ENCODE results near the gene HDAC4. TPM values are rescaled to one million over a fixed set of nuclear protein-coding genes. Genes with fewer than 3 reads are reported as not detected.

The HDAC4 gene
- total and polyA plus RNA-seq, 7 donors: 7.9 to 329 (median 129) TPM

- WGBS, 3 donors: 50 to 67% (median 55%) methylated on average over 7 of the region's 7 CpGs
- no peak for TF ChIP-seq CTCF (IDR thresholded peaks at IDR 0.05)
- peak in 1 of 2 donors; percentile 40 for DNase-seq
- no peak for ATAC-seq
- H3K9me3 ChIP-seq: no peaks in the 10 kb centered on the region
- no peak overlapping the region for H3K4me3 ChIP-seq
- H3K27ac ChIP-seq: peak overlapping the region; percentile 86
- no peaks in the 10 kb centered on the region for H3K27me3 ChIP-seq (ENCODE audit: insufficient read depth in 3 of 3, low read length in 2 of 3)
- H3K36me3 ChIP-seq (ENCODE audit: insufficient read depth in 1 of 2, low read depth in 1 of 2): no peaks in the 10 kb centered on the region
- intact Hi-C loops (cut with DNase I): no loop called here
- peaks cover 96% of the 10 kb centered on the region for H3K4me1 ChIP-seq
Observed at GRCh38 chr2:239255628-239256349, 145.0 kb downstream of the HDAC4 start.

- H3K27ac ChIP-seq: peak overlapping the region; percentile 86
- no peak for DNase-seq
- peaks cover 96% of the 10 kb centered on the region for H3K4me1 ChIP-seq
- H3K9me3 ChIP-seq: no peaks in the 10 kb centered on the region
- H3K4me3 ChIP-seq: no peak overlapping the region
- WGBS, 3 donors: 41 to 68% (median 46%) methylated on average over 5 of the region's 5 CpGs
- H3K36me3 ChIP-seq (ENCODE audit: insufficient read depth in 1 of 2, low read depth in 1 of 2): no peaks in the 10 kb centered on the region
- intact Hi-C loops (cut with DNase I): no loop called here
- no peak for TF ChIP-seq CTCF (IDR thresholded peaks at IDR 0.05)
- H3K27me3 ChIP-seq (ENCODE audit: insufficient read depth in 3 of 3, low read length in 2 of 3): no peaks in the 10 kb centered on the region
- no peak for ATAC-seq
Observed at GRCh38 chr2:239255218-239255617, 145.6 kb downstream of the HDAC4 start.

GRCh38 chr2:239253701-239254436 lies 147.0 kb downstream of the HDAC4 start:
- Histone ChIP-seq H3K4me1 (peaks cover 96% of the 10 kb centered on the region), H3K36me3 (ENCODE audit: insufficient read depth in 1 of 2, low read depth in 1 of 2) (no peaks in the 10 kb centered on the region), H3K9me3 (no peaks in the 10 kb centered on the region), H3K27ac (peak overlapping the region; percentile 86), H3K27me3 (ENCODE audit: insufficient read depth in 3 of 3, low read length in 2 of 3) (no peaks in the 10 kb centered on the region), H3K4me3 (peak overlapping the region; percentile 44)
- intact Hi-C loops (cut with DNase I): no loop called here
- ATAC-seq (no peak), DNase-seq (peak in 1 of 2 donors; percentile 57)
- 72 to 90% (median 86%) methylated on average over 7 of the region's 7 CpGs for WGBS, 3 donors
- no peak for TF ChIP-seq CTCF (IDR thresholded peaks at IDR 0.05)

GRCh38 chr2:239253264-239253663 lies 147.6 kb downstream of the HDAC4 start:
- H3K4me3 ChIP-seq: peak overlapping the region; percentile 44
- H3K9me3 ChIP-seq: no peaks in the 10 kb centered on the region
- no peak for TF ChIP-seq CTCF (IDR thresholded peaks at IDR 0.05)
- H3K36me3 ChIP-seq (ENCODE audit: insufficient read depth in 1 of 2, low read depth in 1 of 2): no peaks in the 10 kb centered on the region
- intact Hi-C loops (cut with DNase I): no loop called here
- H3K27me3 ChIP-seq (ENCODE audit: insufficient read depth in 3 of 3, low read length in 2 of 3): no peaks in the 10 kb centered on the region
- no peak for DNase-seq
- 51 to 63% (median 57%) methylated on average over 7 of the region's 7 CpGs for WGBS, 3 donors
- H3K4me1 ChIP-seq: peaks cover 94% of the 10 kb centered on the region
- H3K27ac ChIP-seq: peak overlapping the region; percentile 86
- ATAC-seq: no peak

Data from psoas muscle (tissue), 8 donors.